ENCODE measurements around the gene DUSP28. TPM values are rescaled to one million over a fixed set of nuclear protein-coding genes. Genes with fewer than 3 reads are reported as not detected.

Gene DUSP28
- total and polyA plus RNA-seq, 10 of the 15 experiments (the other 5 are each of a cell fraction or from before 2014, with no cell fraction given): 2.5 to 12.5 (median 6.4) TPM

- in situ Hi-C loops (cut with MboI): no loop called here
- H3K4me2 ChIP-seq (ENCODE audit: control insufficient read depth, insufficient read depth): no peak overlapping the region
- ChIA-PET RAD21 (ENCODE audit: unreplicated experiment) (no interaction called here), POLR2A (interaction anchor here (1.3 kb wide), 1 partner anchor 12 kb away, joined by 4 read pairs; no protein-coding TSS in a partner anchor), SMC1A (ENCODE audit: uncharacterized antibody, unreplicated experiment) (no interaction called here), CTCF (interaction anchor here (2.3 to 11.9 kb wide), 2 partner anchors 9 to 15 kb away, joined by 16 to 196 read pairs; partner anchors contain the start of genes DUSP28 and RNPEPL1)
- peaks cover 31% of the 10 kb centered on the region for H3K4me1 ChIP-seq (ENCODE audit: control insufficient read depth, insufficient read depth, low read length)
- ATAC-seq: no peak
- TF ChIP-seq HDGF (IDR thresholded peaks at IDR 0.05) (no peak), SKIL (IDR thresholded peaks at IDR 0.05; ENCODE audit: low read depth, poor library complexity, severe bottlenecking) (no peak), LARP7 (IDR thresholded peaks at IDR 0.05) (no peak), RCOR1 (conservative IDR thresholded peaks at IDR 0.05; ENCODE audit: low read depth, low read length) (no peak), KAT2A (conservative IDR thresholded peaks at IDR 0.05; ENCODE audit: control insufficient read depth, low read depth, low read length) (no peak), BHLHE40 (IDR thresholded peaks at IDR 0.05; ENCODE audit: borderline replicate concordance in 1 of 2, low read depth in 2 of 2, low read length in 1 of 2) (no peak), FOS (IDR thresholded peaks at IDR 0.05; ENCODE audit: borderline replicate concordance, extremely low read depth, insufficient read length) (no peak)
- TF ChIP-seq, protein P1, sequence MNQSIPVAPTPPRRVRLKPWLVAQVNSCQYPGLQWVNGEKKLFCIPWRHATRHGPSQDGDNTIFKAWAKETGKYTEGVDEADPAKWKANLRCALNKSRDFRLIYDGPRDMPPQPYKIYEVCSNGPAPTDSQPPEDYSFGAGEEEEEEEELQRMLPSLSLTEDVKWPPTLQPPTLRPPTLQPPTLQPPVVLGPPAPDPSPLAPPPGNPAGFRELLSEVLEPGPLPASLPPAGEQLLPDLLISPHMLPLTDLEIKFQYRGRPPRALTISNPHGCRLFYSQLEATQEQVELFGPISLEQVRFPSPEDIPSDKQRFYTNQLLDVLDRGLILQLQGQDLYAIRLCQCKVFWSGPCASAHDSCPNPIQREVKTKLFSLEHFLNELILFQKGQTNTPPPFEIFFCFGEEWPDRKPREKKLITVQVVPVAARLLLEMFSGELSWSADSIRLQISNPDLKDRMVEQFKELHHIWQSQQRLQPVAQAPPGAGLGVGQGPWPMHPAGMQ (IDR thresholded peaks at IDR 0.05; ENCODE audit: borderline replicate concordance): no peak
- TF ChIP-seq, protein P2, sequence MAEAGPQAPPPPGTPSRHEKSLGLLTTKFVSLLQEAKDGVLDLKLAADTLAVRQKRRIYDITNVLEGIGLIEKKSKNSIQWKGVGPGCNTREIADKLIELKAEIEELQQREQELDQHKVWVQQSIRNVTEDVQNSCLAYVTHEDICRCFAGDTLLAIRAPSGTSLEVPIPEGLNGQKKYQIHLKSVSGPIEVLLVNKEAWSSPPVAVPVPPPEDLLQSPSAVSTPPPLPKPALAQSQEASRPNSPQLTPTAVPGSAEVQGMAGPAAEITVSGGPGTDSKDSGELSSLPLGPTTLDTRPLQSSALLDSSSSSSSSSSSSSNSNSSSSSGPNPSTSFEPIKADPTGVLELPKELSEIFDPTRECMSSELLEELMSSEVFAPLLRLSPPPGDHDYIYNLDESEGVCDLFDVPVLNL (IDR thresholded peaks at IDR 0.05; ENCODE audit: low read depth, low read length): no peak
- no peaks in the 10 kb centered on the region; the same call in 2 of the 3 replicates for H3K9me3 ChIP-seq (replicated peaks; ENCODE audit: control insufficient read depth, insufficient read depth, low read length)
- no peak overlapping the region for H2AFZ ChIP-seq (ENCODE audit: control insufficient read depth, low read depth, low read length)
- no peak overlapping the region for H3K9ac ChIP-seq (ENCODE audit: control insufficient read depth, insufficient read depth, low read length)
- H3K27ac ChIP-seq (ENCODE audit: control insufficient read depth, insufficient read depth): no peak overlapping the region
- DNase-seq (ENCODE audit: low read depth, low spot score): no peak
- H3K79me2 ChIP-seq (ENCODE audit: control insufficient read depth, insufficient read depth, low read length): peaks cover 10% of the 10 kb centered on the region
- intact Hi-C loops (cut with micrococcal nuclease; ENCODE audit: unreplicated experiment): no loop called here
- H4K20me1 ChIP-seq (ENCODE audit: control insufficient read depth, insufficient read depth): no peaks in the 10 kb centered on the region; the same call in 1 of the 2 replicates
- peaks cover 0 to 7% of the 10 kb centered on the region in 2 experiments; a peak in 3 of 4 replicates for H3K36me3 ChIP-seq (ENCODE audit: control insufficient read depth in 2 of 2, insufficient read depth in 2 of 2, low read length in 1 of 2)
- H3K27me3 ChIP-seq (replicated peaks in 1 of 2; ENCODE audit: control insufficient read depth in 2 of 2, insufficient read depth in 2 of 2, low read length in 1 of 2): no peaks in the 10 kb centered on the region
- BruUV-seq (replicated peaks): no TSS peak
- WGBS (ENCODE audit: insufficient coverage, insufficient replicate concordance, low lambda C conversion rate, missing lambda C conversion rate): 84% methylated on average over 8 of the region's 8 CpGs
- FAIRE-seq: no peak
- H3K4me3 ChIP-seq: no peak overlapping the region
Observed at GRCh38 chr2:240578488-240578887, 18.3 kb downstream of the DUSP28 start.
